HepG2 (cell line): ENCODE measurements around the gene CAPN13. TPM values are rescaled to one million over a fixed set of nuclear protein-coding genes. Genes with fewer than 3 reads are reported as not detected.
A peak's percentile ranks its signal among the peaks of the same experiment; 100 is the strongest.

Experiments
- ATAC-seq: fragments of 200-7000 bp; cut with Tn5 transposase; 3 replicates; pipeline ENCODE4 v1.9.1; 2020; ENCODE audit warnings: mild to moderate bottlenecking, moderate library complexity
- BruUV-seq: library from RNA; stranded (reverse); fragments of 400-500 nt; replicated peaks from 2 replicates; lab custom pipeline; 2021; lab: Mats Ljungman, UMichigan
- CTCF ChIA-PET: fragments of 300-600 bp; formaldehyde crosslinking; extraction: SDS; loops from one replicate; lab custom pipeline; 2021; ENCODE audit warnings: low total read pairs, inconsistent platforms, low intra/inter-chr PET ratio; lab: Yijun Ruan, JAX
- POLR2A ChIA-PET: fragments of 350-600 bp; sonication (Branson Sonifier 250); formaldehyde crosslinking; loops from one replicate; lab custom pipeline; 2020; ENCODE audit warnings: antibody characterized with exemption, inconsistent platforms; lab: Yijun Ruan, JAX
- DNase-seq: peaks from one replicate; pipeline ENCODE4 v3.0.0-alpha.2; 2015; ENCODE audit warnings: low spot score
- FAIRE-seq: peaks from 3 replicates; lab custom pipeline; 2011; peaks lifted over from hg19 to GRCh38; lab: Jason Lieb, UNC
- H2AFZ ChIP-seq: one replicate; pipeline ENCODE4 v1.6.1; 2011; ENCODE audit warnings: low read length, inconsistent platforms
- H3K27ac ChIP-seq: fragments of 300-600 bp; 3 replicates; pipeline ENCODE4 v1.8.0; 2011; ENCODE audit warnings: mixed run types, mild to moderate bottlenecking, mixed read lengths, low read length, inconsistent platforms; ENCODE audit not compliant: insufficient read depth; ENCODE audit errors: extremely low read length
- H3K27me3 ChIP-seq, 2 experiments: fragments of 200-600 bp in 1 of 2; 2 replicates in 1 of 2; 3 replicates in 1 of 2; pipeline versions ENCODE4 v1.6.0 to v1.8.0; 2011; ENCODE audit warnings: low read length in 2 of 2, mild to moderate bottlenecking in 2 of 2, moderate library complexity in 2 of 2, inconsistent platforms in 1 of 2; ENCODE audit not compliant: insufficient read depth in 2 of 2, control insufficient read depth in 1 of 2
- H3K36me3 ChIP-seq, 2 experiments: fragments of 200-600 bp in 1 of 2; replicated peaks in 1 of 2; 2 replicates in 1 of 2; 3 replicates in 1 of 2; pipeline versions ENCODE4 v1.5.1 to v1.8.0; 2011; ENCODE audit warnings: low read length in 2 of 2, inconsistent platforms in 1 of 2; ENCODE audit not compliant: insufficient read depth in 2 of 2, control insufficient read depth in 1 of 2
- H3K4me1 ChIP-seq: 2 replicates; pipeline ENCODE4 v1.5.1; 2012; ENCODE audit warnings: low read length, inconsistent platforms; ENCODE audit not compliant: insufficient read depth
- H3K4me2 ChIP-seq: 2 replicates; pipeline ENCODE4 v1.6.0; 2011; ENCODE audit warnings: low read depth, low read length, inconsistent platforms
- H3K4me3 ChIP-seq, 3 experiments: fragments of 200-600 bp in 1 of 3; sonication (generic), shearing (Covaris generic) in 1 of 3; replicated peaks in 1 of 3; 2 replicates each; pipeline ENCODE4 v1.5.1; 2011 to 2016; ENCODE audit warnings: low read length in 3 of 3, inconsistent platforms in 2 of 3, low read depth in 2 of 3, mild to moderate bottlenecking in 2 of 3, control low read depth in 1 of 3, mixed read lengths in 1 of 3; ENCODE audit not compliant: insufficient read depth in 1 of 3
- H3K79me2 ChIP-seq: one replicate; pipeline ENCODE4 v1.6.1; 2011; ENCODE audit warnings: low read length, inconsistent platforms; ENCODE audit not compliant: insufficient read depth
- H3K9ac ChIP-seq: 2 replicates; pipeline ENCODE4 v1.6.0; 2011; ENCODE audit warnings: mild to moderate bottlenecking, low read depth, low read length, inconsistent platforms; ENCODE audit not compliant: insufficient read depth
- H3K9me3 ChIP-seq: 2 replicates; pipeline ENCODE4 v1.5.1; 2012; ENCODE audit warnings: mild to moderate bottlenecking, low read length
- H4K20me1 ChIP-seq: 2 replicates; pipeline ENCODE4 v1.6.0; 2011; ENCODE audit warnings: inconsistent platforms, mild to moderate bottlenecking, low read length, moderate library complexity; ENCODE audit not compliant: insufficient read depth
- ARNT ChIP-seq: fragments of 450-650 bp; IDR thresholded peaks from 2 replicates; pipeline ENCODE4 v1.6.1; 2017
- HNF1A ChIP-seq, 2 experiments: sonication (generic) in 1 of 2; formaldehyde crosslinking in 1 of 2; IDR thresholded peaks; 2 replicates each; pipeline versions ENCODE4 v1.4.0 to v1.6.1; 2016 to 2020; ENCODE audit warnings: borderline replicate concordance in 1 of 2, low read depth in 1 of 2, mild to moderate bottlenecking in 1 of 2, missing genetic modification reagents in 1 of 2
- KDM6A ChIP-seq: IDR thresholded peaks from 2 replicates; pipeline ENCODE4 v1.6.1; 2016; ENCODE audit warnings: low read depth
- NCOA1 ChIP-seq: sonication (generic); formaldehyde crosslinking; IDR thresholded peaks from 2 replicates; pipeline ENCODE4 v1.9.0; 2021; ENCODE audit warnings: missing genetic modification reagents
- SNAPC5 ChIP-seq: sonication (generic); formaldehyde crosslinking; IDR thresholded peaks from 2 replicates; pipeline ENCODE4 v1.8.1; 2023; ENCODE audit warnings: mild to moderate bottlenecking, missing genetic modification reagents, borderline replicate concordance
- STAG1 ChIP-seq: sonication (generic); formaldehyde crosslinking; IDR thresholded peaks from 2 replicates; pipeline ENCODE4 v1.4.0; 2020; ENCODE audit warnings: missing genetic modification reagents
- TCF12 ChIP-seq, 2 experiments: fragments of 450-650 bp in 1 of 2; sonication (generic) in 1 of 2; formaldehyde crosslinking in 1 of 2; IDR thresholded peaks; 2 replicates each; pipeline versions ENCODE4 v1.6.1 to v1.8.0; 2017 to 2022; ENCODE audit warnings: antibody characterized with exemption in 1 of 2, mild to moderate bottlenecking in 1 of 2, missing genetic modification reagents in 1 of 2, moderate library complexity in 1 of 2
- ZFYVE20 ChIP-seq: sonication (generic); formaldehyde crosslinking; IDR thresholded peaks from 2 replicates; pipeline ENCODE4 v1.8.0; 2023; ENCODE audit warnings: low read depth, mild to moderate bottlenecking, moderate library complexity, missing genetic modification reagents, borderline replicate concordance
- ZNF292 ChIP-seq: sonication (generic); formaldehyde crosslinking; IDR thresholded peaks from 2 replicates; pipeline ENCODE4 v1.8.1; 2022; ENCODE audit warnings: mild to moderate bottlenecking, low read depth, missing genetic modification reagents, borderline replicate concordance
- ZNF543 ChIP-seq: sonication (generic); formaldehyde crosslinking; IDR thresholded peaks from 2 replicates; pipeline ENCODE4 v1.4.0; 2020; ENCODE audit warnings: mild to moderate bottlenecking, missing genetic modification reagents
- whole genome bisulfite sequencing: methylation state at CpG from one replicate; pipeline ENCODE4 v1.1.6; 2017; ENCODE audit warnings: low lambda C conversion rate; 5-methylcytosine and 5-hydroxymethylcytosine counted together
- in situ Hi-C: cut with HindIII; loops from 2 replicates; pipeline ENCODE4 v1.10.0; 2017; ENCODE audit warnings: low pct_unique_long_range_greater_than_20kb; ENCODE audit not compliant: extremely low pct_ligation_motif_present
- intact Hi-C: fragments of 100-400 bp; cut with micrococcal nuclease; formaldehyde crosslinking; loops from one replicate; pipeline ENCODE4 v1.10.0; 2022; ENCODE audit not compliant: unreplicated experiment
- polyA plus RNA-seq, 8 experiments: library from polyadenylated mRNA; depleted of rRNA in 3 of 8; stranded (reverse) in 7 of 8; unstranded in 1 of 8; fragments of >200 nt; fragmentation: Illumina TruSeq in 4 of 8; extraction: Trizol in 4 of 8; gene quantifications; 2 replicates each; pipeline versions ENCODE4 v1.2.1 to v1.2.3, GENCODE V29; 2011 to 2016; ENCODE audit warnings: low read depth in 4 of 8, missing spikeins in 1 of 8, mixed read lengths in 1 of 8; ENCODE audit not compliant: insufficient read depth in 1 of 8
- total RNA-seq, 5 experiments: library from RNA; depleted of rRNA; stranded (reverse); fragments of >200 nt; fragmentation: Illumina TruSeq; extraction: Trizol; gene quantifications; 2 replicates each; pipeline ENCODE4 v1.2.3, GENCODE V29; 2016; ENCODE audit warnings: low read depth in 1 of 5
- TF ChIP-seq, protein P1 (sequence below): sonication (generic); formaldehyde crosslinking; IDR thresholded peaks from 2 replicates; pipeline ENCODE4 v1.4.0; 2020; ENCODE audit warnings: missing genetic modification reagents

The CAPN13 gene
- total and polyA plus RNA-seq, 2 of the 13 experiments (the other 11 are each of a cell fraction or from before 2014, with no cell fraction given) = not detected

- TF ChIP-seq, protein P1, sequence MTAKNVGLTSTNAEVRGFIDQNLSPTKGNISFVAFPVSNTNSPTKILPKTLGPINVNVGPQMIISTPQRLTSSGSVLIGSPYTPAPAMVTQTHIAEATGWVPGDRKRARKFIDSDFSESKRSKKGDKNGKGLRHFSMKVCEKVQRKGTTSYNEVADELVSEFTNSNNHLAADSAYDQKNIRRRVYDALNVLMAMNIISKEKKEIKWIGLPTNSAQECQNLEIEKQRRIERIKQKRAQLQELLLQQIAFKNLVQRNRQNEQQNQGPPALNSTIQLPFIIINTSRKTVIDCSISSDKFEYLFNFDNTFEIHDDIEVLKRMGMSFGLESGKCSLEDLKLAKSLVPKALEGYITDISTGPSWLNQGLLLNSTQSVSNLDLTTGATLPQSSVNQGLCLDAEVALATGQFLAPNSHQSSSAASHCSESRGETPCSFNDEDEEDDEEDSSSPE (CRISPR knock-in tag) = no peak
- no peak for TF ChIP-seq ZFYVE20
- no peak for TF ChIP-seq ZNF543
- TF ChIP-seq TCF12 (IDR thresholded peaks at IDR 0.05) = no peak
- no peak for TF ChIP-seq TCF12 (CRISPR knock-in tag; IDR thresholded peaks at IDR 0.05)
- no peak for TF ChIP-seq KDM6A (CRISPR knock-in tag)
- TF ChIP-seq NCOA1 = no peak
- TF ChIP-seq SNAPC5 (CRISPR knock-in tag) = no peak
- no peak for TF ChIP-seq HNF1A (IDR thresholded peaks at IDR 0.05; ENCODE audit: low read depth)
- TF ChIP-seq HNF1A (CRISPR knock-in tag; IDR thresholded peaks at IDR 0.05; ENCODE audit: borderline replicate concordance) = no peak
- TF ChIP-seq ZNF292 = no peak
- no peak for TF ChIP-seq STAG1 (CRISPR knock-in tag)
- no peak for TF ChIP-seq ARNT
- intact Hi-C loops = no loop called here
Measured at GRCh38 chr2:30747206-30747605, 60.0 kb downstream of the CAPN13 start.

More at GRCh38 chr2:30747206-30747605, 60.0 kb downstream of the CAPN13 start:
- 6% methylated on average over 3 of the region's 3 CpGs for WGBS
- H3K4me1 ChIP-seq = no peaks in the 10 kb centered on the region
- H3K27me3 ChIP-seq = peaks cover 2 to 38% of the 10 kb centered on the region in 2 experiments; a peak in 3 of 5 replicates
- in situ Hi-C loops = no loop called here
- no peaks in the 10 kb centered on the region for H4K20me1 ChIP-seq
- FAIRE-seq (no peak), ATAC-seq (0 out of 3 replicates have a peak, but pooled peaks have one; percentile 43), DNase-seq (no peak)
- H3K4me2 ChIP-seq = no peak overlapping the region
- no peaks in the 10 kb centered on the region for H3K36me3 ChIP-seq
- ChIA-PET CTCF (no interaction called here), POLR2A (no interaction called here)
- no peak overlapping the region for H3K27ac ChIP-seq
- no TSS peak for BruUV-seq
- H3K4me3 ChIP-seq = no peak overlapping the region
- no peaks in the 10 kb centered on the region for H3K79me2 ChIP-seq
- H2AFZ ChIP-seq = no peak overlapping the region
- H3K9me3 ChIP-seq = no peaks in the 10 kb centered on the region
- H3K9ac ChIP-seq = no peak overlapping the region
